Activated CD4-positive, alpha-beta T cell treated with anti-CD3 and anti-CD28 coated beads for 4 hours (primary cell): ENCODE results near the gene ADAMTS7.
"Not testable (repeated sequence)": the region's sequence is repeated elsewhere in the genome, so short reads cannot be mapped to it uniquely, and the experiment has no call there.

Experiments
- DNase-seq, 2 donors: peaks; one replicate each; pipeline ENCODE4 v3.0.0-alpha.2; 2020

Gene ADAMTS7

GRCh38 chr15:78831229-78832207, 20.3 kb upstream of the ADAMTS7 start:
- no peak for DNase-seq

GRCh38 chr15:78830514-78831228, 19.4 kb upstream of the ADAMTS7 start:
- DNase-seq = no peak

- DNase-seq = no peak
Observed at GRCh38 chr15:78828920-78829319, 17.7 kb upstream of the ADAMTS7 start.

- no peak for DNase-seq
Observed at GRCh38 chr15:78822514-78822913, 11.2 kb upstream of the ADAMTS7 start.

GRCh38 chr15:78811825-78812183, 540 bp upstream of the ADAMTS7 start:
- no peak for DNase-seq

GRCh38 chr15:78810362-78811123, 721 bp downstream of the ADAMTS7 start:
- no peak for DNase-seq

- DNase-seq = no peak
Observed at GRCh38 chr15:78810003-78810361, 1.3 kb downstream of the ADAMTS7 start.

GRCh38 chr15:78808550-78808949, 2.7 kb downstream of the ADAMTS7 start:
- DNase-seq = no peak

- no peak for DNase-seq
Observed at GRCh38 chr15:78807359-78807758, 3.9 kb downstream of the ADAMTS7 start.

GRCh38 chr15:78804391-78804792, 6.9 kb downstream of the ADAMTS7 start:
- DNase-seq = no peak

- no peak for DNase-seq
Observed at GRCh38 chr15:78800806-78801205, 10.5 kb downstream of the ADAMTS7 start.

GRCh38 chr15:78800189-78800588, 11.1 kb downstream of the ADAMTS7 start:
- DNase-seq = no peak

GRCh38 chr15:78799102-78799501, 12.2 kb downstream of the ADAMTS7 start:
- DNase-seq = not testable (repeated sequence)

- DNase-seq = not testable (repeated sequence)
Observed at GRCh38 chr15:78798355-78798754, 12.9 kb downstream of the ADAMTS7 start.

GRCh38 chr15:78797951-78798350, 13.3 kb downstream of the ADAMTS7 start:
- DNase-seq = no peak

- no peak for DNase-seq
Observed at GRCh38 chr15:78796510-78796909, 14.8 kb downstream of the ADAMTS7 start.

- DNase-seq = no peak
Observed at GRCh38 chr15:78795043-78795442, 16.2 kb downstream of the ADAMTS7 start.

- not testable (repeated sequence) for DNase-seq
Observed at GRCh38 chr15:78794446-78794845, 16.8 kb downstream of the ADAMTS7 start.

- no peak for DNase-seq
Observed at GRCh38 chr15:78791357-78791756, 19.9 kb downstream of the ADAMTS7 start.

- DNase-seq = no peak
Observed at GRCh38 chr15:78790027-78790426, 21.2 kb downstream of the ADAMTS7 start.

- DNase-seq = no peak
Observed at GRCh38 chr15:78789615-78790014, 21.6 kb downstream of the ADAMTS7 start.

- no peak for DNase-seq
Observed at GRCh38 chr15:78788016-78788660, 23.1 kb downstream of the ADAMTS7 start.

- DNase-seq = not testable (repeated sequence)
Observed at GRCh38 chr15:78782402-78782801, 28.9 kb downstream of the ADAMTS7 start.
